GM18502 (cell line): ENCODE results near the gene NISCH.
"Not testable (repeated sequence)": the region's sequence is repeated elsewhere in the genome, so short reads cannot be mapped to it uniquely, and the experiment has no call there.

ENCODE experiments used
- ATAC-seq: cut with Tn5 transposase; IDR thresholded peaks from one replicate; pipeline ENCODE4 v1.9.1; 2021; ENCODE audit warnings: mild to moderate bottlenecking; ENCODE audit not compliant: unreplicated experiment, poor library complexity

The NISCH gene

DNA sequence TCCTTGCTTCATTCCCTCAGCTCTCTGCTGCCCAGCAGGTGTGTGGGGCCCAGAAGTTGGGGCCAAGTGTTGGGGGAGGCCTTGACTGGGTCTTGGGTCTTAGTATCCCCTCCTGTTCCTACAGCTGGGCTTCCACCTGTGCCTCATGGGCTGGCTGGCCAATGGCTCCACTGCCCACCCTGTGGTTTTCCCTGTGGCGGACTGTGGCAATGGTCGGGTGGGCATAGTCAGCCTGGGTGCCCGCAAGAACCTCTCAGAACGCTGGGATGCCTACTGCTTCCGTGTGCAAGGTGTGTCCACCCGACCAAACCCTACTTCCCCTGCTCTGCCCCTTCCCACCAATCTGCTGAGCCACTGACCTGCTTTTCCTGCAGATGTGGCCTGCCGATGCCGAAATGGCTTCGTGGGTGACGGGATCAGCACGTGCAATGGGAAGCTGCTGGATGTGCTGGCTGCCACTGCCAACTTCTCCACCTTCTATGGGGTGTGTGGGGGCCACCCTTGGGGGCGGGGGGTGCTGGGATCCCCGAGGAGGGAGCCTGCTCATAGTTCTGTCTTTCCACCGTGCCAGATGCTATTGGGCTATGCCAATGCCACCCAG lies 67.3 kb downstream of the NISCH start:
- ATAC-seq: no peak

- ATAC-seq: no peak
Observed at GRCh38 chr3:52523386-52524257, 68.2 kb downstream of the NISCH start.

DNA sequence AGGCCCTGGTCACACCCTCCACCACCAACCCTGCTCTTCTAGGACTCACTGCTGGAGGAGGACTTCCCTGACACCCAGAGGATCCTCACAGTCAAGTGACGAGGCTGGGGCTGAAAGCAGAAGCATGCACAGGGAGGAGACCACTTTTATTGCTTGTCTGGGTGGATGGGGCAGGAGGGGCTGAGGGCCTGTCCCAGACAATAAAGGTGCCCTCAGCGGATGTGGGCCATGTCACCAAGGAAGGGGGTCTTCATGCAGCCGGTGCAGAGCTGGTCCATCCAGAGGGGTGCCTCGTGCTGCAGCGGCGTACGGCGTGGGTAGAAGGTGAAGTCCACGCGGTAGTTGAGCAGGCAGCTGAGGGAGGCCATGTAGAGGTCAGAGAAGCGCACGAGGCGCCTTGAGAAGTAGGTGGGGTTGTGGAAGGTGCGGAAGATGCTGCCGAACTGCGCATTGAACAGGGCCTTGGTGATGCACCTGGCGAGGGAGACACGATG lies 68.9 kb downstream of the NISCH start:
- no peak for ATAC-seq

GRCh38 chr3:52524752-52525679 lies 69.6 kb downstream of the NISCH start:
- ATAC-seq: no peak

DNA sequence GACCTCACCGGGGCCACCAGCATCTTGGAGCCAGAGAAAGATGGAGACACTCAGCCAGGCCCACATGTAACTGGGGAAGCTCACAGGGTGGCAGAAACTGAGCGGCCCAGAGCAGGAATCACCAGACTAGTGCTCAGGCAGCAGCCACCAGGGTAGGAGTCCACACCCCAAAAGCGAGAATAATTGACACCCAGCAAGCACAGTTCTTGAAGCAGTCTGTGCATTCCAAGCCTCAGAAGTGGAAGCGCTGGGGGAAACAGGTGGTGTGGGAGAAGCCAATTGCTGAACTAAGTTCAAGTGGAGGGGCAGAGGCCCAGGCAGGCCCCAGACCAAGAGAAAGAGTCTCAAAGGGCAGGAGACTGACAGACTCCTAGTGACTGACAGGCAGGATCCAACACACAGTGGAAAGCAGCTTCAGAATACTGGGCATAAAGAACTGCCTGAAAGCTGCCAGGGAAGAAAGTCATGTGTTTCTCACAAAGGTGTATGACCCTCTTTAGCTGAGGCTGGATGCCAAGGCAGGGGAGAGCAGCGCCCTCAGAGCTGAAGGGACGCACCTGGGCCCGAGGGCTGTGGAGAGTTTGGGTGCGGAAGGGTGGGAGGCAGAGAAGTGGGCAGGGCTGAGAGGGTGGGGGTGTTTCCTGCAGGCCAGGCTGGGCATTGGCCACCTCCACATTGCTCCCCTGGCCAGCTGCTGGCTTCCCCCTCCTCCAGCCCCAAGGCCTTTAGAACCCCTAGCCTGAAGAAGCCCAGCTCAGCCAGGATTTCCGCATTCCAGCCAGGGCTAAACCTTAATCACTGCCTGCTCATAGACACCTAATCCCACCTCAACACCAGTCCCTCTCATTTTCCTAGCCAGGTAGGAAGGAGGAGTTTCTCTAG lies 70.5 kb downstream of the NISCH start:
- ATAC-seq: no peak

DNA sequence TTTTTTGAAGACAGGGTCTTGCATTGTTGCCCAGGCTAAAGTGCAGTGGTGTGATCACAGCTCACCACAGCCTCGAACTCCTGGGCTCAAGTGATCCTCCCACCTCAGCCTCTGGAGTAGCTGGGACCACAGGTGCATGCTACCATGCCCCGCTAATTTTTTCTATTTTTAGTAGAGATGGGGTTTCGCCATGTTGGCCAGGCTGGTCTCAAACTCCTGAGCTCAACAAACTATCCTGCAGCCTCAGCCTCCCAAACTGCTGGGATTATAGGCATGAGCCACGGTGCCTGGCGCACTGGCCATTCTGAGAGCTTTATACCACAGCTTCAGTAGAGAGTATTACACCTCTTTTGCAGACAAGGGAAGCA lies 71.3 kb downstream of the NISCH start:
- ATAC-seq: not testable (repeated sequence)

GRCh38 chr3:52527039-52527731 lies 71.8 kb downstream of the NISCH start:
- ATAC-seq: no peak

DNA sequence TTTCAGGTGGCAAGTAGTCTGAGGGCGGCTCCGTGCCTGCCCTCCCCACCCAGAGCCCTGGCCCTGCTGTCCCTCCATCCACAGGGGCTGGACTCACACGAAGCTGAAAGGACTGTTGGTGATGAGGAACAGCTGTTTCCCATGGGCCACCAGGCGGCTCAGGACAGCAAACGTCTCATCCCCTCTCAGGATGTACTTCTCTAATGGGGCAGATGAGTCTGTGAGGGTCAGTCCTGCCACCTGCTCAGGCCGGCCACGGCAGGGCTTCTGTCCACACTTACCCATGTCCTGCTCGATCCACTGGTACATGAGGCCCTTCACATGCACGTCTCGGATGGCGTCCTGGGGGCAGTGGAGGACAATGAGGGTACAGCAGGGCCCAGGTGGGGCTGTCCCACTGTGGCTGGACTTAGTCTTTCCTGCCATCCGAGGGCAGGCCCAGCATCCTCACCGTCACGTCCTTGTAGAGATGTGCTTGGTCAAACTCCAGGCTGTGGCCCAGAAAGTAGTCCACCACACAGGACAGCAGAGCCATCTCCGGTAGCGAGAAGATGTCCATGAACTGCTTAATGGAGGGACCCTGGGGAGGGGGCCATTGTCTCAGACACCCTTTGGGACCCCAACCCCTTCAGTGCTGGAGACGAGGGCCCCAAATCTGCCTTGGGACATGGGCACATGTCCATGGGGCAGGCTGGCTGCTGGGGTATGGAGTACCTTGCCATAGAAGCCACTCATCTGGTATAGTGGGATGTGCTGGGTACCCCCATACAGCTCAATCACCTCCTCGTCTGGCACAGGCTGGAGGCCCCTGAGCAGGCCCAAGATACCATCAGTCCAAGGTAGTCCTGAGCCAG lies 72.6 kb downstream of the NISCH start:
- ATAC-seq: no peak

DNA sequence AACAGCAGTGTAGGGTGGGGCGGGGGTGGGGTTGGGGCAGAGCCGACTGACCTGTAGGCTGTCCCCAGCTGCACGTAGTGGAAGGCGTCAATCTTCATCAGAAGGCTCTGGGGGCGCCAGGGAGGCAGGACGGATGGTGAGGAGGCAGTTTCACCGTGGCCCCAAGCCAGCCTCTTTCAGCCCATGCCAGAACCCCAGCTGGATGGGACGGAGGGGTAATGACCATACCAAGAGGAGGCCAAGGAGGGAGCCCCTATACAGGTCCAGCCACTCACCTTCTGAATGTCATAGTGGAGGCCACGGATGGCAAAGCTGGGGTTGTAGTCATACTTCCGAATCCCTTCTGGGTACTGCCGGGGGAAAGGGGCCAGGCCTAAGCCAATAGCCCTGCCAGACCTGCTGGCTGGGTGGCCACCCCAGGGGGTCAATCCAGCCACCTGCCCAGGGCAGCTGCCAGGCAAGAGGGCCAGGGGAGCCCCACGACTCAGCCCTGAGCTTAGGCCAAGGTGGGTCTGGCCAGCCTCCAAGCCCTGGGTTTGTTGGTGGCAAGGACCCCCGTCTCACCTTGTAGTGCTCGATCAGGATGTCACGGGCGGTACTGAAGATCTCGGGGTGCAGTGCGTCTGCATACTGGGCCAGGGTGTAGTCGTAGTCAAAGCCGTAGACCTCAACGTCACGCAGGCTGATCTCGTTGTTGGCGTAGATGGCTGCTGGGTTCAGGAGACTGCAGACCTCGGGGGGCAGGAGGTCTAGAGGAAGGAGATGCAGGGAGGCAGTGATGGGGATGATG lies 73.4 kb downstream of the NISCH start:
- no peak for ATAC-seq

GRCh38 chr3:52529376-52530333 lies 74.3 kb downstream of the NISCH start:
- no peak for ATAC-seq

- no peak for ATAC-seq
Observed at GRCh38 chr3:52530918-52531826, 75.8 kb downstream of the NISCH start.

DNA sequence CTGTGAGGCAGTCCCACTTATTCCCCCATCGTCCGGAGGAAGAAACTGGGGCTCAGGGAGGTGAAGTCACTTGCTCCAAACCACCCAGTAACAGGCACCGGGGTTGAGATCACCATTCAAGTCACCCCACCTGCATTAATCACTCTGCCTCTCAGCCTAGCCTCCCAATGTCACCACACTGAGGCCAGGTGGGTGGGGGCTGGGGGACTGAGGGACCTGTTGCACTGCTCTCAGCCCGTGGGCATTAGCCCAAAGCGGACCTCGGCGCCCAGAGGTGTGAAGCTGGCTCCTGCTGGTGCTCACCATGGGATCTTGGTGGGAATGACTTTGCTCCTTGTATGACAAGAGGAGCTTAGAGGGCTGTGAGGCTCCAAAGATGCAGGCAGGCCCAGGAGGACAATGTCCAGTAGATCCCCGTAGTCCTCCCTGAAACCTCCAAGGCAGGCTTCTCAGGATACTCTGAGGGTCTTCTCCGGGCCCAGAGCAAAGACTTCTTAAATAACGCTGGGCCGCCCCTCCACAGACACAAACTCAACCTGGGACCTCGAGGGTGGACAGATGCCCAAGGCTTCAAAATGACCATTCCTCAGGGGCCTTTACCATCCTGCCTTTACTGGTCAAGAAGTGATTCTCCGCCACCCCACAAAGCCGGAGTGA lies 76.6 kb downstream of the NISCH start:
- no peak for ATAC-seq

- no peak for ATAC-seq
Observed at GRCh38 chr3:52532517-52532837, 77.1 kb downstream of the NISCH start.

GRCh38 chr3:52532838-52533622 lies 77.6 kb downstream of the NISCH start:
- ATAC-seq: peak; percentile 5
